ENCODE data around the gene AKAP13.
"Not testable (repeated sequence)": the region's sequence is repeated elsewhere in the genome, so short reads cannot be mapped to it uniquely, and the experiment has no call there.

AKAP13 gene

DNA sequence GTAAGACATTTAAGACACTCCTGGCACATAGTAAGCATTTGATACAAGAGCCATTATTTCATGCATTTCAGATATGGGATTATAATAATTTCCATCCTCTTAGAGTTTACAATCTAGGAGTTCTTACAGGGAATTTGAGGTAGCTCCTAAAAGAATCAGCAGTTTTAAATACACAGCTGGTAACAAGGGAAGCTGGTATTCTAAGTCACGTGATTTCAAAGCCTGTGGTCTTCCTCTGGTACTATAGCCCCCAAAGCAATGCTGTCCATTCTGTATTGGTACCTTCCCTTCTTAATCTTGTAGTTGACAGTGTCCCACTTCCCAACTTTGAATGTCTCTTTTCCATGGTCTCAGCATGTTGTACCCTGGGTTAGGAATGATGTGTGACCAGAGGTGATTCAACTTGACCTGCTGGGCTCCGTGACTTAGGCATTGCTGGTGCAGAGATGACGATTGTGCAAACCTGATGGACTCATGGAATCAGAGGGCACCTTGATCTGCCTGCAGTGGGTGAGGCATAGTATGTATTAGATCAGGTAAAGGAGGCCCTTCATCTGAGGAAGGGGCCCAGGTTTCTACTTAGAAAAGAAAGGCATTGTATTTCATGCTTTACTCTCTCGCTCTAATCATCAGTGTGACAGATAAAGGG is 122.9 kb downstream of the AKAP13 start:
- no peak for DNase-seq

DNA sequence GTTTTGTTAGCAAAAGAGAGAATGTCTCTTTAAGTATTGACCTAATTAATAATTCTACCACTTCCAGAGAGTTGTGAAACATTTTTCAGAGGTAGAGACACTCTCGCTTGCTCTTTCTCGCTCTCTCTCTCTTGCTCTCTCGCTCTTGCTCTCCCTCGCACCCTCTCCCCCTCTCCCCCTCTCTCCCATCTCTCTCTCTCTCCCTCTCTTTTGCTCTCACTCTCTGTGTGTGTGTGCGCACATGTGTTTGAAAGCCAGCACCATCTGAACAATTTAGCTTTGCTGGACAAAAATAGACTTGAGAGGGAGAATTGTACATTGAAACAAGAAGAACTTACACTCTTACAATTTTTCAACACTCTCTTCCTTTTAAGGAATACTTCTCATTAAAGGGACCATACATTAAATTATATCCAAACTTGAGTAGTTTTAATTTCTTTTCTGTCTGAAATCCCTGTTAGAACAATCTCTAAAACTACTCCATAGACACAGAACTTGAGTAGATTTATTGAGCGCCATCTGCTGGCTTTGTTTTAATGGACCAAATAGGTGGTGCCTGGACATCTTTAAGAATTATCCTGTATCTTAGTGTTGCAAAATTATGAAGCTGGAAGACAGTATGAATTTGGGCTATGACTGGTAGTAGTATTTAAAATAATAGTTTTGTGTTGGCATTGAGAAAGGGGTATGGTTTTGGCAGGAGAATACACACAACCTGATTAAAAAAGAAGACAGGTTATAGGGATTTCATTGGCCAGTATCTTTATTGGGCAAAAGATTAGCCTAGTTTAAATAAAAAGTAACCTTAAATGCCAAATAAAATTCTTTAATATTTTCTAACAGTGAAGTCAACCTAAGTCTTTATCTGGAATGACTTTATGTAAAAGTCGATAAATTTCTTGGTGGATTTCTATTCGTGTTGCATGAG is 124.6 kb downstream of the AKAP13 start:
- peak; percentile 21 for DNase-seq

DNA sequence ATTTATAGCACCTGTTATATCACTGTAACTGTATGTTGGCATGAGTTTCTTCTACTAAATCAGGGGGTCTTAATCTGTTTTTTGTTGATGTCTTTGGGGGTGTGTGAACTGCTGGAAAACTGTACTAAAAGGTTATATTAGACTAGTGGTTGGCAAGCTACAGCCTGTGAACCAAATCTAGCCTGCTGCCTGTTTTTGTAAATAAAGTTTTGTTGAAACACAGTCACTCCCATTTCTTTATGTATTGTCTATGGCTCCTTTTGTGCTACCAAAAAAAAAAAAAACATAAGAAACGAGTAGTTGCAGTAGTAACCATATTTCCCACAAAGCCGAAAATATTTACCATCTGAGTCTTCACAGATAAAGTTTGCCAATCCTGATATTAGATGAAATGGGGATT is 126.7 kb downstream of the AKAP13 start:
- DNase-seq = no peak

- DNase-seq = no peak
Measured at GRCh38 chr15:85509973-85510372, 129.6 kb downstream of the AKAP13 start.

DNA sequence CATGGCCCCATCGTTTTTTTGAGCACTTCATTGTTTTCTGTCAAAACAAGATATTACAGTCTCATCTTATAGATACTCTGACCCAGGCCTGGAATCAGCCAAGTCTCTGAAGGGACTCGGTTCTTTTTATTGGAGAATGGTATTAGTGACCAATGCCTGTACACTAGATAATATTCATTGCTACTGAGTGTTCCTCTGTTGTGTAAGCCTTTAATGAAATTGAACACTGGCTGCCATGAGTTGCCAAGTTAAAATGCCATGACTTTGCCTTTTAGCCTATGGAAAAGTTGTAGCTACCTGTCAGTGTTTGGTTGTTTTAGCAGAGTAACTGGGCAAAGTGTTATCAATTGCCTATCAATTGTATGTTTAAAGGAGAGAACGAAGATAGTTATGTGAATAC is 134.0 kb downstream of the AKAP13 start:
- no peak for DNase-seq

DNA sequence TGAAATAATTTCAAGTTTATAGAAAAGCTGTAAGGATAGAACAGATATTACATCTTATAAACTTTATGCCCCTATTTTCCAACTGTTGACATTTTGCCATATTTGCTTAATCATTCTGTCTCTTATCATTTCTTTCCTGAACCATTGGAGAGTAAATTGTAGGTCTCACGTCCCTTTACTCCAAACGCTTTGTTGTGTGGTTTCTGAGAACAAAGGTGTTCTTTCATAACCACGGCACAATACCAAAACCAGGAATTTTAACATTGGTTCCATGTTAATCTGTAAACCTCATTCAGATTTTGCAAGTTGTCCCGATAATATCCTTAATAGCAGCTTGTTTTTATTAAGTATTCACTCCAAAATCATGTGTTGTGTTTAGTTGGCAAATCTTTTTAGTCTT is 134.8 kb downstream of the AKAP13 start:
- DNase-seq = no peak

GRCh38 chr15:85517086-85517485 is 136.7 kb downstream of the AKAP13 start:
- no peak for DNase-seq

- DNase-seq = no peak
Measured at GRCh38 chr15:85518979-85519761, 138.8 kb downstream of the AKAP13 start.

GRCh38 chr15:85520650-85521049 is 140.2 kb downstream of the AKAP13 start:
- DNase-seq = no peak

- no peak for DNase-seq
Measured at GRCh38 chr15:85523530-85523929, 143.1 kb downstream of the AKAP13 start.

GRCh38 chr15:85525755-85526154 is 145.4 kb downstream of the AKAP13 start:
- no peak for DNase-seq

- DNase-seq = no peak
Measured at GRCh38 chr15:85527895-85528294, 147.5 kb downstream of the AKAP13 start.

- DNase-seq = no peak
Measured at GRCh38 chr15:85530079-85530478, 149.7 kb downstream of the AKAP13 start.

DNA sequence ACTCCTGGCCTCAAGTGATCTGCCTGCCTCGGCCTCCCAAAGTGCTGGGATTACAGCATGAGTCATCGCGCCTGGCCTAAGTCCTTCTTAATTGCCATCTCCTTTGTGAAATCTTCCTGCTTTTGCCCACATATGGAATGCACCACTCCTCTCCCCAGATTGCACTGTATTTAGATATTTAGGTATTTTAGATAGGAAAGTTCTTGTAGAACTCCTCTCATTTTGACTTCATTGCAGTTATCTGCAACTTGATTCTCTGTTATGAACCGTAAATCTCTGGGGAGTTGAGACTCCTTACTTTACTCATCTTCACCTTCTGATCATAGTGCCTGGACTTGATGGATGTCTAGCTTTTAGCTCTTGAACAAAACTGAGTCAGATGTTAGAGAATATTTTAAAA is 150.7 kb downstream of the AKAP13 start:
- no peak for DNase-seq

DNA sequence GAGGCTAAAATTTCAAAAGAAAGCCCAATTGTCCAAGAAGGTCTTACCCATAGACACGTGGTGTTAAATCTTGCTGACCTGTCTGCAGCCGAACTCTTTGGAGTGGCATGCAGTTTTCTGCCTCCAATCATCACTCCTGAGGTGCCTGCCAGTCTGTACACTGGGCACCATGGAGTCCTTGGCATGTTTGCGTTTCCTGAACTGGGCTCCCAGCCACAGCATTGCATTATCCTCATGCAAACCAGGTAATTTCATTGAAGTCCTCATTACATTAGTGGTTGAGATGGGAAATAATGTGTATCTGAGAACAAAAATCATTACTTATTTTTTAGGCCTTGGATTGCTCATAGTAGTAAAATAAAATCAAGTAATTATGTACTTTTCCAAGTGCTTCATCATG is 152.3 kb downstream of the AKAP13 start:
- no peak for DNase-seq

- no peak for DNase-seq
Measured at GRCh38 chr15:85534031-85534430, 153.6 kb downstream of the AKAP13 start.

GRCh38 chr15:85535533-85536330 is 155.3 kb downstream of the AKAP13 start:
- not testable (repeated sequence) for DNase-seq

GRCh38 chr15:85536341-85536740 is 155.9 kb downstream of the AKAP13 start:
- DNase-seq = no peak

DNA sequence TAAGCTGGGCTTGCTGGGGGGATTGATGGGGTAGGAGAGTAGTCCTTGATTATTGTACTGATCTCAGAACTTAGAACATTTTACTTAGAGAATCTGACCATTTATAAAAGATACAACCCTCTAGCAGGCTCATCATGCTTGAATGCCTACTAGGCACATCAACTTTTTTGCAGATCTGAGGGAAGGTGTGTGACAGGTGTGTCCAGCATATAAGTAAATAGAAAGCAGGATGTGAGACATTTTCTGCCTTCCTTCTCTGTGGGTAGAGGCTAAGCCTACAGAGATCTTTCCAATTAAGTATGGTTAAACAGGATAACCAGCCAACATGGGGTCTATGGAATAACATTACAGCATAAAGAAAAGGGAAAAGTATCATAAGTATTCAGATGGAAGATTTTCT is 159.1 kb downstream of the AKAP13 start:
- DNase-seq = no peak

DNA sequence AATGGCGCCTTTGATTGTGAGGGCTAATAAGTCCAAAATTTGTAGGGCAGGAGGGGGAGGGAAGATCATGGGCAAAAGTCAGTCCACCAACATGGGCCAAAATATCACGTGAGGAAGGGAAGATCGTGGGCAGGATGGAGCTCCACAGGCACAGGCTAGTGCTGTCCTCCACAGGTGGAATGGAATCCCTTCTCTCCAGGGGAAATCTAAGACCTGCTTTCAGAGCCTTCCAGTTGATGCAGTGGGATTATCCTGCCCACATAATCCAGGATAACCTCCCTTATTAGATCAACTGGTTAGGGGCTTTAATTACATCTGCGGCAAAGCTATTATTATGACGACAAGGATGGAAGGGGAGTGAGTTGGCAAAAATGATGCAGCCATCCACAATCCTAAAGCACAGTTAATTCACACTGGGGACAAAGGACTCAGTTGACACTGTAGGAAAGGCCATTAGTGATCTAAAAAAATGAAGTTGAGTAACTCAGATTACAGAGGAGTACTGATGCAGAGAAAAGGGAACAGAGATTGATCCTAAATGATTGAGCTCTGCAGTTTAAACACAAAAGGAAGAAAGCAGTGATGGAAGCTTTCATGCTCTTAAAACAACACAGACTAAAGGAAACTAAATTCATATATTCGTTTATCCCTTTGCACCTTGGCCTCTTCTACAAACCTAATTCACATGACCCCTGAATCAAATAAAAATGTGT is 159.8 kb downstream of the AKAP13 start:
- DNase-seq = no peak

DNA sequence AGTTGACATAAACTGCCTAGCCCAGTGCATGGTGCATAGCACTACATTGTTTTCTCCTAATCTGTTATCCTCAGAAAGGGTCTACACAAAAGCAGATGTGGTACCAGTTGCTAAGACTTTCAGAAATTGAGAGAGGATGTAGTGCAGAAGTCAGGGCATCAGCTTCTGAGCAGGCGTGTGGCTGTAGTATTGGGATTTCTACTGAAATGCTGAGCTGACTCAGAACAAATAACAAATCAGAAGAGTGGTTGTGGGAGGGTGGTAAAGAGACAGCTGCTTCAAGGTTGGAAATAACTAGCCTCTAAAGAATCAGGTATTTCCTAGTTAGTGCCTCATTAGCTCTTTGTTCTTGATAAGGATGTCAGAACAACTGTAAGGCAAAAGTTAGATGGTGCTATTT is 161.3 kb downstream of the AKAP13 start:
- no peak for DNase-seq

DNA sequence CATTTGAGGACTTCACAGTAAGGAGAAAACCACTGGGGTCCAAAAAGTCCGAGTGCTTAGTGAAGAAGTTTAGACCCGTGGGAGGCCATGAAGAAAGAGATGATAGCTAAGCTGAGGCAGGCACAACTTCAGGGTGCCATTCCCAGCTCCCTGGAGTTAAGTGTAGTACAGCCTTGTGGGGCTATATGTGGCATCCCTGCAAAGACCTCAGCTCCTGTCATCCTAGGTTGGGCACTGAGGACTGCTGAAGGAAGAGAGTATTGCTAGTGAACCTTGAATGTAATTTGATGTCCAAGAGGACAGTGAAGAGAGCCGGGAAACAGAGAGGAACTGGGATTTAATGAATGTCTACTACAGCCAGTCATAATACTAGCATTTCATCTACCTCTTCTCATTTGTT is 162.1 kb downstream of the AKAP13 start:
- DNase-seq = no peak

Measured in SHP77 treated with DMSO at 0.1 percent for 48 hours (cell line).